HS-27A (cell line): ENCODE measurements around the gene FAM13C.
"Not testable (repeated sequence)": the region's sequence is repeated elsewhere in the genome, so short reads cannot be mapped to it uniquely, and the experiment has no call there.

Experiments
- DNase-seq: peaks from one replicate; pipeline ENCODE4 v3.0.0-alpha.2; 2012; ENCODE audit warnings: low read depth, missing footprints

FAM13C gene

GRCh38 chr10:59234816-59235429, 127.4 kb downstream of the FAM13C start:
- no peak for DNase-seq

- DNase-seq = no peak
Observed at GRCh38 chr10:59234194-59234593, 128.2 kb downstream of the FAM13C start.

GRCh38 chr10:59229441-59229840, 132.9 kb downstream of the FAM13C start:
- no peak for DNase-seq

GRCh38 chr10:59227136-59227673, 135.1 kb downstream of the FAM13C start:
- no peak for DNase-seq

GRCh38 chr10:59225211-59225610, 137.1 kb downstream of the FAM13C start:
- no peak for DNase-seq

- DNase-seq = not testable (repeated sequence)
Observed at GRCh38 chr10:59223597-59223996, 138.8 kb downstream of the FAM13C start.

GRCh38 chr10:59222788-59223187, 139.6 kb downstream of the FAM13C start:
- no peak for DNase-seq

GRCh38 chr10:59216178-59216869, 146.0 kb downstream of the FAM13C start:
- DNase-seq = no peak

- DNase-seq = no peak
Observed at GRCh38 chr10:59214160-59214559, 148.2 kb downstream of the FAM13C start.

GRCh38 chr10:59212301-59212798, 150.0 kb downstream of the FAM13C start:
- no peak for DNase-seq

GRCh38 chr10:59206204-59206720, 156.1 kb downstream of the FAM13C start:
- DNase-seq = no peak
